Measurements from ENCODE around the gene NDE1. TPM values are rescaled to one million over a fixed set of nuclear protein-coding genes. Genes with fewer than 3 reads are reported as not detected.

The NDE1 gene
- total and polyA plus RNA-seq, 2 donors (not counting 1 experiment from before 2014, with no cell fraction given) = 33.5 to 149 TPM

- ATAC-seq (ENCODE audit: low read depth) (no peak), DNase-seq (no peak)
- no peak for TF ChIP-seq CTCF (IDR thresholded peaks at IDR 0.05)
- TF ChIP-seq EZH2 (IDR thresholded peaks at IDR 0.05; ENCODE audit: borderline replicate concordance, insufficient read depth, low read depth, low read length, poor library complexity, severe bottlenecking) = no peak
- no peak overlapping the region for H3K4me3 ChIP-seq (ENCODE audit: control extremely low read depth in 1 of 5, extremely low read depth in 1 of 5, insufficient read depth in 1 of 5, low read depth in 2 of 5, low read length in 4 of 5)
- no peak overlapping the region for H3K27ac ChIP-seq (ENCODE audit: low read length in 2 of 2)
- no peaks in the 10 kb centered on the region for H3K79me2 ChIP-seq (ENCODE audit: control insufficient read depth, insufficient read depth, low read length)
- WGBS (ENCODE audit: insufficient coverage) = 87% methylated on average over 8 of the region's 10 CpGs
- no peaks in the 10 kb centered on the region for H3K36me3 ChIP-seq (replicated peaks in 1 of 2; ENCODE audit: control extremely low read depth in 1 of 2, control insufficient read depth in 1 of 2, extremely low read depth in 1 of 2, insufficient read depth in 2 of 2, low read length in 1 of 2)
- ChIA-PET POLR2A (no interaction called here), CTCF (interaction anchor here (1.0 to 1.6 kb wide), 2 partner anchors 14 to 330 kb away, joined by 3 to 4 read pairs; no protein-coding TSS in a partner anchor)
- H4K20me1 ChIP-seq (ENCODE audit: control insufficient read depth, insufficient read depth, low read length, poor library complexity, severe bottlenecking) = no peaks in the 10 kb centered on the region
- H3K4me2 ChIP-seq (replicated peaks; ENCODE audit: low read depth, low read length, poor library complexity, severe bottlenecking) = no peak overlapping the region
- intact Hi-C loops (cut with micrococcal nuclease) = no loop called here
- H2AFZ ChIP-seq (ENCODE audit: insufficient read depth, low read depth, low read length, poor library complexity, severe bottlenecking) = no peak overlapping the region
- Mint-ChIP-seq H3K4me1 (peaks cover 7% of the 10 kb centered on the region), H3K27ac (no peak overlapping the region), H3K4me3 (no peak overlapping the region), H3K9me3 (ENCODE audit: insufficient read depth) (no peaks in the 10 kb centered on the region), H3K27me3 (peaks cover 23% of the 10 kb centered on the region)
- peaks cover 0 to 18% (median 1%) of the 10 kb centered on the region in 4 experiments for H3K27me3 ChIP-seq (replicated peaks in 1 of 4; ENCODE audit: control extremely low read depth in 1 of 4, control insufficient read depth in 3 of 4, insufficient read depth in 4 of 4, low read length in 3 of 4)
- H3K4me1 ChIP-seq (ENCODE audit: control insufficient read depth in 2 of 2, insufficient read depth in 2 of 2, low read length in 2 of 2) = peaks cover 0 to 3% of the 10 kb centered on the region in 2 donors
- H3K9me3 ChIP-seq (ENCODE audit: control extremely low read depth in 1 of 3, control insufficient read depth in 2 of 3, insufficient read depth in 1 of 3, low read length in 2 of 3) = peaks cover 0 to 18% (median 0%) of the 10 kb centered on the region in 3 donors
- no peak overlapping the region for H3K9ac ChIP-seq (ENCODE audit: low read length)
Measured at GRCh38 chr16:15757077-15757386, 107.0 kb downstream of the NDE1 start.

GRCh38 chr16:15757630-15758251 lies 107.7 kb downstream of the NDE1 start:
- no peak for ATAC-seq (ENCODE audit: low read depth)
- no peaks in the 10 kb centered on the region for H3K79me2 ChIP-seq (ENCODE audit: control insufficient read depth, insufficient read depth, low read length)
- H2AFZ ChIP-seq (ENCODE audit: insufficient read depth, low read depth, low read length, poor library complexity, severe bottlenecking) = no peak overlapping the region
- Mint-ChIP-seq H3K27me3 (peaks cover 28% of the 10 kb centered on the region), H3K9me3 (ENCODE audit: insufficient read depth) (no peaks in the 10 kb centered on the region), H3K4me1 (peaks cover 7% of the 10 kb centered on the region), H3K4me3 (no peak overlapping the region), H3K27ac (no peak overlapping the region)
- CTCF ChIA-PET = interaction anchor here (0.6 to 1.6 kb wide), 4 partner anchors 12 to 330 kb away, joined by 3 to 5 read pairs (median 4); no protein-coding TSS in a partner anchor
- TF ChIP-seq EZH2 (IDR thresholded peaks at IDR 0.05; ENCODE audit: borderline replicate concordance, insufficient read depth, low read depth, low read length, poor library complexity, severe bottlenecking) = no peak
- no peak for TF ChIP-seq CTCF (IDR thresholded peaks at IDR 0.05)
- POLR2A ChIA-PET = no interaction called here
- intact Hi-C loops (cut with micrococcal nuclease) = no loop called here
- peaks cover 0 to 3% of the 10 kb centered on the region in 2 donors for H3K4me1 ChIP-seq (ENCODE audit: control insufficient read depth in 2 of 2, insufficient read depth in 2 of 2, low read length in 2 of 2)
- no peak overlapping the region for H3K9ac ChIP-seq (ENCODE audit: low read length)
- H3K27me3 ChIP-seq (replicated peaks in 1 of 4; ENCODE audit: control extremely low read depth in 1 of 4, control insufficient read depth in 3 of 4, insufficient read depth in 4 of 4, low read length in 3 of 4) = peaks cover 0 to 23% (median 1%) of the 10 kb centered on the region in 4 experiments
- no peak overlapping the region for H3K27ac ChIP-seq (ENCODE audit: low read length in 2 of 2)
- H3K9me3 ChIP-seq (ENCODE audit: control extremely low read depth in 1 of 3, control insufficient read depth in 2 of 3, insufficient read depth in 1 of 3, low read length in 2 of 3) = peaks cover 0 to 18% (median 0%) of the 10 kb centered on the region in 3 donors
- DNase-seq = no peak
- no peak overlapping the region for H3K4me2 ChIP-seq (replicated peaks; ENCODE audit: low read depth, low read length, poor library complexity, severe bottlenecking)
- 92% methylated on average over 22 of the region's 23 CpGs for WGBS (ENCODE audit: insufficient coverage)
- no peaks in the 10 kb centered on the region for H3K36me3 ChIP-seq (replicated peaks in 1 of 2; ENCODE audit: control extremely low read depth in 1 of 2, control insufficient read depth in 1 of 2, extremely low read depth in 1 of 2, insufficient read depth in 2 of 2, low read length in 1 of 2)
- H3K4me3 ChIP-seq (ENCODE audit: control extremely low read depth in 1 of 5, extremely low read depth in 1 of 5, insufficient read depth in 1 of 5, low read depth in 2 of 5, low read length in 4 of 5) = no peak overlapping the region
- no peaks in the 10 kb centered on the region for H4K20me1 ChIP-seq (ENCODE audit: control insufficient read depth, insufficient read depth, low read length, poor library complexity, severe bottlenecking)
